NCI-H1694 treated with DMSO at 0.1 percent for 48 hours (cell line): ENCODE data around the gene BAZ2B.

ENCODE experiments used
- DNase-seq: peaks from one replicate; lab custom pipeline; 2025; lab: John Stamatoyannopoulos, UW

BAZ2B gene

GRCh38 chr2:159615367-159616285 is 722 bp downstream of the BAZ2B start:
- DNase-seq = peak; percentile 88

DNA sequence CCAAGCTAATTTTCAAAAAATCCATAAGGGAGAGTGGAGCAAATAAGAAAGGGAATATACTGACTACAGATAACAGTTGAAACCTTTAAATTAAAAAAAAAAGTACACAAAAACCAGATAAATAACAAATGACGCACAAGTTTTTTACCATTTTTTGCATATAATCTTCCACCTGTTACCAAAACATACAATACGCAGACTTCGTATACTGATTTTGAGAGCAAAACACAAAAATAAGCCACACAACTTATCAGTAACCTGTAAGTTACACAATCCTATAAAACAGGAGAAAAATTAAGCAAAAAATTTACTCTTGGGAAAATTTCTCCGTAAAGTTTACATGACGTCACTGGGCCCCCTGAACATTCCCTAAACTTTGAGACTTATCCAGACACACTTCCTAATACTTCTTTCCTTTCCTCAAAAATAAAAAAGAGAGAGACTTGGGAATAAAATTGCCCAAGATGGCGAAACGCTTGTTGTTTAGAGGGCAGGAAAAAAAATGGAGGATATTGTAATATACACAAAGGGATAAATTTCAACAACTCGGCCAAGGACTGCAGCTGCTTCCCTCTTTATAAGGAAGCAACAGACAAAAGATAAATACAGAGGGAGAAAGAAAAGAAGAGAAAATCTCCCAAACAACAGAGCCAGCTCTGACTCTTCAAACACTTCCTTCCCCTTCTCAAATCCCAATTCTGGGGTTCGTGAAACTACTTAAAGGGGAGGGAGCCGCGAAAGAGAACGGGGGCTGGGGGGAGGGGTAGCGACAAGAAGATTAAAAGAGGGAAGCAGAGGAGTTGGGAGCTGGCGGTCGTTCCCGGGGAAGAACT is 1.6 kb downstream of the BAZ2B start:
- DNase-seq = peak; percentile 88

DNA sequence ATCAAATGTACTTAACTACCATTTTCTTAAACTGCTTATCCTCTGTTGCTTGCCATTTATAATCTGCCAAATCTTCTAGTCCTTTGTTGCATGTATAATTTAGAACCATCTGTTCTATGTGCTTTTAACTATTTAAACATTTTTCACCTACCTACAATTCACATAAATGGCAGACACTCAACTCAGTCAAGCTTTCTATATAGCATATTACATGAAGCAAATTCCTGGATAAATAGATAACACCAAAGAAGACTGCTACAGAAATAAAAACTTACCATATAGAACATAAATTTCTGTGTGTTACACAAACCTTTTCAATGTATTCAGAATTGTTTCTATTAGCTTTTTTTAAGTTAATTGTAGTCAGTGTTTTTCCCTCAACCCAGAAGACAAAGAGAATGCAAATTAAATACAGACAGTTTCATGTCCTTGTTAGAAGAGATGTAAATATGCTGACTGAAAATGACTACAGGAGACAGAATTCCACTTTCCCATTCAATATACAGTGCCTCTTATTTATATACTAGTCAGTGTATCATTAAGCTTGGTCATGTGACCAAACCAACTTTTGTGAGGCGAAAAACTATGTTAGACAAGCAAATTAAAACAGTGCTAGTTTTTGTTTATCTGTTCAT is 2.6 kb downstream of the BAZ2B start:
- peak; percentile 67 for DNase-seq

- peak; percentile 52 for DNase-seq
These were observed 3.3 kb downstream of the BAZ2B start for GRCh38 chr2:159613091-159613490.

DNA sequence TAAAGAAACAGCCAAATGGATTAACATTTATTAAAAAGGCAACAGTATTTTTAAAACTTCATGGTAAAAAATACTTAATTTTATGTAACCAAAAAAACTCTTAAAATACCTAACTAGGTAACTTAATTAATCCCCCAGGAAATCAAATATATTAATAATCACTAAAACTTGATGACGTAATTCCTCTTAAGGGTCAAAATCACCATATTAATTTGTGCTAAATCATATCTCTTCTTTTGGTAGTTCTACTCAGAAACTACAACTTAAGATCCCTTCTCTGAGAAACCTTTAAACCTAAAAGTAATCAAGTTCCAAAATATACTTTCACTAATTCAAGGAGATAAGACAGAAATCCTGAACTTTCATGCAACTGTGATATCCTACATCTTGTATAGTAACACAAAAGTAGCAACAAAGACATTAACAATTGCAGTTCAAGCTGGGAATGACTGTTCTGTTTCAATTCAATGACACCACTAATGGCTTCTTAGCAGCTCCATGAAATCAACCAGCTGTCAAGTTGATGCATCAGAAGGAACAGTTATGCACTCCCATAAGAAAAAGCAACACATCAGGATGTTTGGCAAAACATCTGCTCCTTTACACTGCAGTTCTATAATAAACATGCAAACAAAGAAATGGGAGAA is 4.0 kb downstream of the BAZ2B start:
- peak; percentile 84 for DNase-seq

- peak; percentile 28 for DNase-seq
These were observed 6.4 kb downstream of the BAZ2B start for GRCh38 chr2:159609811-159610549.

- no peak for DNase-seq
These were observed 7.5 kb downstream of the BAZ2B start for GRCh38 chr2:159608723-159609308.

DNA sequence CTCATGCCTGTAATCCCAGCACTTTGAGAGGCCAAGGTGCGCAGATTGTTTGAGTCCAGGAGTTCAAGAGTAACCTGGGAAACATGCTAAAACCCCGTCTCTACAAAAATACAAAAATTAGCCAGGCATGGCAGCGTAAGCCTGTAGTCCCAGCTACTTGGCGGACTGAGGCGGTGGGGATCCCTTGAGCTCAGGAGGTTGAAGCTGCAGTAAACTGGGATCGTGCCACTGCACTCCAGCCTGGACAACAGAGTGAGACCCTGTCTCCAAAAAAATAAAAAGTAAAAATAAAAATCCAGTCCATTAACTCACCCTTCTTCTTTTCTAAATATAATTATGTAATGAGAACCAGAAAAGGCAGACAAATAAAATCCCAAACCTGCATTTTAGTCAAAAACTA is 8.2 kb downstream of the BAZ2B start:
- DNase-seq = no peak

GRCh38 chr2:159606287-159606686 is 10.1 kb downstream of the BAZ2B start:
- DNase-seq = no peak

DNA sequence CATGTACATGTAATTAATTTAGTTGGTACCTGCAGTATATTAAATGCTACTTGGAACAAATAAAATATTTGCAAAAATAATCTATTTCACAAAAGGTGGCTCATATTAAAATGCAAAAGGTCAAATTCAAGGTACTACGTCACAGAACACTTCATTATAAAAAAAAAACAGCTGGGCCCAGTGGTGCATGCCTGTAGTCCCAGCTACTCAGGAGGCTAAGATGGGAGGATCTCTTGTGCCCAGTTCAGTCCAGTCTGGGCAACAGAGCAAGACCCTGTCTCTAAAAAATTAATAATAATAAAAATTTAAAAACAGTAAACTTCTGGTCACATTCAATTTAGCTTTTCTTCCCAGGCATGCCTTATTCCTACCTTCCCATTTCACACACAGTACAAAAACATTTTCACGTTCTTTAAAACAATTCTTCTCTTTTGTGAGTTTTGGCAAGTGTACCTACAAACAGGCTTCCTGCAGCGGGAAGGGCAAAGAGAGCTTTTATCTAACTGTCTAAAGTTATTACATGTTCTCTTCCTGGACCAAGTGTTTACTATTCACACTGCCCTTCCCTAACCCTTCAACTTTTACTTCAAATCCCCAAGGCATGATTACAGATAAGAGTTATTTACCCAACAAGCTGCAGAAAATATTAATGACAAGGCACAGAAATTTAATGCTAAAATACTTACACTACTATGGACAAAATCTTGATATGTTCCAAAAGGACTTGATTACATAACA is 10.7 kb downstream of the BAZ2B start:
- DNase-seq = no peak

DNA sequence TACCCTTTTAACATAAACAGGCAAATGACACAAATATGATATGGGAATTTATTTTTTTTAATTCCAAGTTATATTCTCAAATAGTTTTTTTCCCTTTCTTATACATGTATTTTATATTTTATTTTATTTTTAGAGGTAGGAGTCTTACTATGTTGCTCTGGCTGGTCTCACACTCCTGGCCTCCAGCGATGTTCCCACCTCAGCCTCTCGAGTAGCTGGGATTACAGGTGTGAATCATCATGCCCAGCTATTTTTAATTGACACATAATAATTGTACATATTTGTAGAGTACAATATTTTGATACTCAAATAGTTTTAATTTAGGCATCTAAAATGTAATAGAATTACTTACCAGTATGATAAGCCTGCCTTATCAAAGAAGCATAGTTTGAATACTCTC is 12.2 kb downstream of the BAZ2B start:
- DNase-seq = no peak

DNA sequence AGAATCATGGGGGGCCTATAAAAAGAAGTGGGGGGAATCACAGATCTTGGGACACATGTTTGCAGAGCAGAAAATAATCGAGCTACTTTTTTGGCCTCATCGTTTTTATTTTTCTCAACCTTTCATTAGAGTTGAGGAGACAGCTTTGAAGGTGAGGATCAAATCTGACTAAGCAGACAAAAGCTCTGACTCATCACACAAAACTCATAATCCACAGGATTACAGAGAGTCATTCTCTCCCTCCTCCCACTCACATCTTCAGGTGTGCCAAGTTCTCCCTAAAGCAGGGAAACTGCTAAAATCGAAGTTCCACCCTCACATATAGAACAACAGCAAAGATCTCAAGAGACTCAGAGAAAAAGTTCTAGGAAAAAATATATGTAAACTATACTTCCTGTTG is 15.6 kb downstream of the BAZ2B start:
- DNase-seq = no peak

DNA sequence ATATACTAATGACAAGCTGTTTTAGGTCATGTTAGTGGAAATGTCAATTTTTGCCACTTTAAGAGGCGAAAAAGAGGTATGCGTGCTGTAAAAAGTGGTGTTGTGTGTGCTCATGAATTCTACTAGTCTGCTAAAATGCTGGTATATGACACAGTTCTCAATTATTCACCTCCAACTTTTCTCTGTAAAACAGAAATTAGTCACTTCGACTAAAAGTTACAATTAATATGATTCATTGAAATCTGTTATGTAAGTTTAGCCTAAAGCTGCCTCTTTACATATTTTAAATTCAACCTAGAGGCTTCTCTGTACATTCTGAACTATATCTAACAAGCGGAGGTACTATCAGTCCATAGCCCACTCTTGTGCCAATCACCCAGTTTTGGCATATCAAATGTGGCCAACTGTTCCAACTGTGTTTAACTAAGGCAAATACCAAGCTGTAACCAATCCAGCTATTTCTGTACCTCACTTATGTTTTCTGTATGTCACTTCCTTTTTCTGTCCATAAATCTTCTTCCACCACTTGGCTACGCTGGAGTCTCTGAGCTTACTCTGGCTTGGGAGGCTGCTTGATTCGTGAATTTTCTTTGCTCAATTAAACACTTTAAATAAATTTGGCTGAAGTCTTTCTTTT is 20.8 kb downstream of the BAZ2B start:
- DNase-seq = no peak

GRCh38 chr2:159592441-159592840 is 23.9 kb downstream of the BAZ2B start:
- DNase-seq = no peak

DNA sequence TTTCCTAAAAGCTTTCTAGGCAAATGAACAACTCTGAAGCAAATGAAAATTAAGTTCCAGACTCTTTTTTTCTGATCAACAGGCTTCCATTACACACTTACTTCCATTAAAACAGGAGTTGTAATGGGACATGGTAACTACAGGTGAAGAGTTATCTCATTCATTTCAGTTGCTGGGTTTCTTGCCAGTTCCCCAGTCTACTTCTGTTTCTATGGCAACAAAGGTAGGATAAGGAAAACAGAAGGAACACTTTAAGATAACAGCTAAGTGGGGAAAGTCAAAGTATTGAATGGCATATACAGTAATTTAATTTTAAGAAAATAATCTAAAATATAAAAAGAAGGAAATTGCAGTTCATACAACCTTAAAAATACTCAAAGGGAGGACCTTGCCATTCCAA is 25.1 kb downstream of the BAZ2B start:
- no peak for DNase-seq

GRCh38 chr2:159589286-159589685 is 27.1 kb downstream of the BAZ2B start:
- no peak for DNase-seq

- DNase-seq = no peak
These were observed 30.3 kb downstream of the BAZ2B start for GRCh38 chr2:159586034-159586433.

GRCh38 chr2:159585622-159586021 is 30.7 kb downstream of the BAZ2B start:
- DNase-seq = no peak

GRCh38 chr2:159584796-159585195 is 31.6 kb downstream of the BAZ2B start:
- DNase-seq = no peak
